ENCODE measurements around the gene MUC12. TPM values are rescaled to one million over a fixed set of nuclear protein-coding genes. Genes with fewer than 3 reads are reported as not detected.
"Not testable (repeated sequence)": the region's sequence is repeated elsewhere in the genome, so short reads cannot be mapped to it uniquely, and the experiment has no call there.

Gene MUC12
- total and polyA plus RNA-seq, 9 donors, result 0.31 to 1.4 (median 0.80) TPM

- DNase-seq; H3K27me3 ChIP-seq (ENCODE audit: control insufficient read depth, insufficient read depth, low read length); H3K9me3 ChIP-seq (replicated peaks; ENCODE audit: control insufficient read depth, low read depth, low read length); H3K36me3 ChIP-seq (ENCODE audit: control insufficient read depth, insufficient read depth, low read length); H3K27ac ChIP-seq (ENCODE audit: low read length); H3K4me1 ChIP-seq (ENCODE audit: control insufficient read depth, insufficient read depth, low read length); H3K4me3 ChIP-seq (ENCODE audit: low read length): not testable (repeated sequence)
- WGBS (ENCODE audit: insufficient coverage), result no CpG with 5 or more reads among the region's 2 CpGs
Measured at GRCh38 chr7:101007361-101007760, 38.0 kb downstream of the MUC12 start.

GRCh38 chr7:101009629-101010028, 40.3 kb downstream of the MUC12 start:
- WGBS (ENCODE audit: insufficient coverage), result 38% methylated on average over 3 of the region's 5 CpGs
- Histone ChIP-seq H3K27me3 (ENCODE audit: control insufficient read depth, insufficient read depth, low read length) (no peaks in the 10 kb centered on the region), H3K4me1 (ENCODE audit: control insufficient read depth, insufficient read depth, low read length) (no peaks in the 10 kb centered on the region), H3K36me3 (ENCODE audit: control insufficient read depth, insufficient read depth, low read length) (no peaks in the 10 kb centered on the region), H3K4me3 (ENCODE audit: low read length) (no peak overlapping the region), H3K27ac (ENCODE audit: low read length) (no peak overlapping the region), H3K9me3 (replicated peaks; ENCODE audit: control insufficient read depth, low read depth, low read length) (no peaks in the 10 kb centered on the region)
- DNase-seq, result no peak

GRCh38 chr7:101012931-101013330, 43.6 kb downstream of the MUC12 start:
- no peak for DNase-seq
- Histone ChIP-seq H3K27me3 (ENCODE audit: control insufficient read depth, insufficient read depth, low read length) (peaks cover 12% of the 10 kb centered on the region), H3K27ac (ENCODE audit: low read length) (no peak overlapping the region), H3K4me3 (ENCODE audit: low read length) (no peak overlapping the region), H3K9me3 (replicated peaks; ENCODE audit: control insufficient read depth, low read depth, low read length) (no peaks in the 10 kb centered on the region), H3K4me1 (ENCODE audit: control insufficient read depth, insufficient read depth, low read length) (peaks cover 10% of the 10 kb centered on the region), H3K36me3 (ENCODE audit: control insufficient read depth, insufficient read depth, low read length) (no peaks in the 10 kb centered on the region)
- 100% methylated on average over 1 of the region's 6 CpGs for WGBS (ENCODE audit: insufficient coverage)

- 80% methylated on average over 7 of the region's 8 CpGs for WGBS (ENCODE audit: insufficient coverage)
- Histone ChIP-seq H3K27ac (ENCODE audit: low read length) (no peak overlapping the region), H3K27me3 (ENCODE audit: control insufficient read depth, insufficient read depth, low read length) (peaks cover 12% of the 10 kb centered on the region), H3K4me1 (ENCODE audit: control insufficient read depth, insufficient read depth, low read length) (peaks cover 10% of the 10 kb centered on the region), H3K4me3 (ENCODE audit: low read length) (no peak overlapping the region), H3K9me3 (replicated peaks; ENCODE audit: control insufficient read depth, low read depth, low read length) (no peaks in the 10 kb centered on the region), H3K36me3 (ENCODE audit: control insufficient read depth, insufficient read depth, low read length) (no peaks in the 10 kb centered on the region)
- DNase-seq, result no peak
Measured at GRCh38 chr7:101015626-101016025, 46.3 kb downstream of the MUC12 start.

- peaks cover 10% of the 10 kb centered on the region for H3K4me1 ChIP-seq (ENCODE audit: control insufficient read depth, insufficient read depth, low read length)
- no peaks in the 10 kb centered on the region for H3K36me3 ChIP-seq (ENCODE audit: control insufficient read depth, insufficient read depth, low read length)
- whole genome bisulfite sequencing (ENCODE audit: insufficient coverage), result under 1% methylated on average over 20 of the region's 29 CpGs
- no peaks in the 10 kb centered on the region for H3K9me3 ChIP-seq (replicated peaks; ENCODE audit: control insufficient read depth, low read depth, low read length)
- peak overlapping the region; percentile 28 for H3K4me3 ChIP-seq (ENCODE audit: low read length)
- peak overlapping the region; percentile 72 for H3K27ac ChIP-seq (ENCODE audit: low read length)
- peak; percentile 95 for DNase-seq
- peaks cover 12% of the 10 kb centered on the region for H3K27me3 ChIP-seq (ENCODE audit: control insufficient read depth, insufficient read depth, low read length)
Measured at GRCh38 chr7:101017064-101017777, 47.9 kb downstream of the MUC12 start.

- Histone ChIP-seq H3K27ac (ENCODE audit: low read length) (no peak overlapping the region), H3K9me3 (replicated peaks; ENCODE audit: control insufficient read depth, low read depth, low read length) (no peaks in the 10 kb centered on the region), H3K4me1 (ENCODE audit: control insufficient read depth, insufficient read depth, low read length) (peaks cover 10% of the 10 kb centered on the region), H3K4me3 (ENCODE audit: low read length) (no peak overlapping the region), H3K27me3 (ENCODE audit: control insufficient read depth, insufficient read depth, low read length) (peaks cover 12% of the 10 kb centered on the region), H3K36me3 (ENCODE audit: control insufficient read depth, insufficient read depth, low read length) (no peaks in the 10 kb centered on the region)
- peak; percentile 58 for DNase-seq
- WGBS (ENCODE audit: insufficient coverage), result 20% methylated on average over 9 of the region's 14 CpGs
Measured at GRCh38 chr7:101018271-101019167, 49.2 kb downstream of the MUC12 start.

- H3K36me3 ChIP-seq (ENCODE audit: control insufficient read depth, insufficient read depth, low read length), result no peaks in the 10 kb centered on the region
- WGBS (ENCODE audit: insufficient coverage), result 81% methylated on average over 8 of the region's 8 CpGs
- peaks cover 12% of the 10 kb centered on the region for H3K27me3 ChIP-seq (ENCODE audit: control insufficient read depth, insufficient read depth, low read length)
- H3K4me3 ChIP-seq (ENCODE audit: low read length), result no peak overlapping the region
- H3K9me3 ChIP-seq (replicated peaks; ENCODE audit: control insufficient read depth, low read depth, low read length), result no peaks in the 10 kb centered on the region
- DNase-seq, result no peak
- H3K4me1 ChIP-seq (ENCODE audit: control insufficient read depth, insufficient read depth, low read length), result peaks cover 10% of the 10 kb centered on the region
- H3K27ac ChIP-seq (ENCODE audit: low read length), result no peak overlapping the region
Measured at GRCh38 chr7:101020444-101020843, 51.1 kb downstream of the MUC12 start.

- DNase-seq, result no peak
- Histone ChIP-seq H3K36me3 (ENCODE audit: control insufficient read depth, insufficient read depth, low read length) (no peaks in the 10 kb centered on the region), H3K27ac (ENCODE audit: low read length) (no peak overlapping the region), H3K27me3 (ENCODE audit: control insufficient read depth, insufficient read depth, low read length) (peaks cover 7% of the 10 kb centered on the region), H3K9me3 (replicated peaks; ENCODE audit: control insufficient read depth, low read depth, low read length) (no peaks in the 10 kb centered on the region), H3K4me3 (ENCODE audit: low read length) (no peak overlapping the region), H3K4me1 (ENCODE audit: control insufficient read depth, insufficient read depth, low read length) (peaks cover 9% of the 10 kb centered on the region)
- WGBS (ENCODE audit: insufficient coverage), result 64% methylated on average over 3 of the region's 3 CpGs
Measured at GRCh38 chr7:101021703-101022102, 52.3 kb downstream of the MUC12 start.

GRCh38 chr7:101023839-101024238, 54.5 kb downstream of the MUC12 start:
- DNase-seq, result no peak
- no peak overlapping the region for H3K4me3 ChIP-seq (ENCODE audit: low read length)
- no peaks in the 10 kb centered on the region for H3K4me1 ChIP-seq (ENCODE audit: control insufficient read depth, insufficient read depth, low read length)
- H3K9me3 ChIP-seq (replicated peaks; ENCODE audit: control insufficient read depth, low read depth, low read length), result no peaks in the 10 kb centered on the region
- no CpG with 5 or more reads among the region's 2 CpGs for WGBS (ENCODE audit: insufficient coverage)
- no peaks in the 10 kb centered on the region for H3K27me3 ChIP-seq (ENCODE audit: control insufficient read depth, insufficient read depth, low read length)
- H3K27ac ChIP-seq (ENCODE audit: low read length), result no peak overlapping the region
- no peaks in the 10 kb centered on the region for H3K36me3 ChIP-seq (ENCODE audit: control insufficient read depth, insufficient read depth, low read length)

GRCh38 chr7:101031082-101031481, 61.7 kb downstream of the MUC12 start:
- WGBS (ENCODE audit: insufficient coverage), result 7% methylated on average over 5 of the region's 7 CpGs
- no peak for DNase-seq
- Histone ChIP-seq H3K4me1 (ENCODE audit: control insufficient read depth, insufficient read depth, low read length) (no peaks in the 10 kb centered on the region), H3K36me3 (ENCODE audit: control insufficient read depth, insufficient read depth, low read length) (no peaks in the 10 kb centered on the region), H3K9me3 (replicated peaks; ENCODE audit: control insufficient read depth, low read depth, low read length) (no peaks in the 10 kb centered on the region), H3K4me3 (ENCODE audit: low read length) (no peak overlapping the region), H3K27me3 (ENCODE audit: control insufficient read depth, insufficient read depth, low read length) (no peaks in the 10 kb centered on the region), H3K27ac (ENCODE audit: low read length) (no peak overlapping the region)

All from muscle of leg (tissue), 11 donors.